Peyer's patch (tissue), 4 donors: Measurements from ENCODE around the gene OSBPL7. TPM values are rescaled to one million over a fixed set of nuclear protein-coding genes. Genes with fewer than 3 reads are reported as not detected.
A peak's percentile ranks its signal among the peaks of the same experiment; 100 is the strongest.

Source experiments
- DNase-seq, 3 donors: peaks; one replicate each; pipeline ENCODE4 v3.0.0-alpha.2; 2017 to 2019
- H3K27ac ChIP-seq, 4 donors: fragments of 200-600 bp; sonication (generic); one replicate each; pipeline ENCODE4 v1.5.1; 2016 to 2019
- H3K27me3 ChIP-seq, 2 donors: fragments of 200-600 bp; sonication (generic); one replicate each; pipeline ENCODE4 v1.5.1; 2019
- H3K36me3 ChIP-seq, 3 donors: fragments of 200-600 bp; sonication (generic); one replicate each; pipeline ENCODE4 v1.5.1; 2016 to 2019
- H3K4me1 ChIP-seq, 4 donors: fragments of 200-600 bp; sonication (generic); one replicate each; pipeline ENCODE4 v1.5.1; 2016 to 2019
- H3K4me3 ChIP-seq, 4 donors: fragments of 200-600 bp; sonication (generic); 1 replicate in 3 of 4; 2 replicates in 1 of 4; pipeline ENCODE4 v1.5.1; 2016 to 2019; ENCODE audit warnings: mild to moderate bottlenecking in 1 of 4
- H3K9me3 ChIP-seq, 4 donors: fragments of 200-600 bp; sonication (generic); one replicate each; pipeline ENCODE4 v1.5.1; 2016 to 2019; ENCODE audit warnings: mild to moderate bottlenecking in 1 of 4
- CTCF ChIP-seq, 6 experiments: fragments of 450-650 bp in 4 of 6; fragments of 200-600 bp in 2 of 6; sonication (generic) in 1 of 6; IDR thresholded peaks; one replicate each; pipeline ENCODE4 v1.5.1; 2017 to 2019; ENCODE audit warnings: antibody characterized with exemption in 6 of 6, mild to moderate bottlenecking in 3 of 6, moderate library complexity in 1 of 6
- POLR2A ChIP-seq, 2 donors: fragments of 450-650 bp; IDR thresholded peaks; one replicate each; pipeline ENCODE4 v1.5.1; 2017; ENCODE audit warnings: antibody characterized with exemption in 2 of 2, mild to moderate bottlenecking in 2 of 2, moderate library complexity in 2 of 2
- total RNA-seq, 4 donors: library from RNA; depleted of rRNA; stranded (reverse); fragments of >200 nt; gene quantifications; one replicate each; pipeline ENCODE4 v1.1.0, GENCODE V29; 2016

Gene OSBPL7
- total RNA-seq, 4 donors from 2014 or later, result 31.4 to 104 (median 70.9) TPM

GRCh38 chr17:47808830-47809480 is 12.6 kb downstream of the OSBPL7 start:
- peaks cover 0 to 62% (median 0%) of the 10 kb centered on the region in 3 donors for H3K36me3 ChIP-seq
- H3K4me3 ChIP-seq, result no peak overlapping the region
- H3K27me3 ChIP-seq, result no peaks in the 10 kb centered on the region
- peak overlapping the region in 1 of 4 donors; percentile 46 for H3K27ac ChIP-seq
- H3K9me3 ChIP-seq, result no peaks in the 10 kb centered on the region
- peak in 1 of 3 donors; percentile 39 for DNase-seq
- peaks cover 0 to 23% (median 1%) of the 10 kb centered on the region in 4 donors for H3K4me1 ChIP-seq
- TF ChIP-seq POLR2A (IDR thresholded peaks at IDR 0.05) (no peak), CTCF (IDR thresholded peaks at IDR 0.05) (no peak)

GRCh38 chr17:47808036-47808829 is 13.4 kb downstream of the OSBPL7 start:
- Histone ChIP-seq H3K27me3 (no peaks in the 10 kb centered on the region), H3K36me3 (peaks cover 0 to 55% (median 0%) of the 10 kb centered on the region in 3 donors), H3K4me1 (peaks cover 0 to 23% (median 1%) of the 10 kb centered on the region in 4 donors), H3K27ac (no peak overlapping the region), H3K4me3 (no peak overlapping the region), H3K9me3 (no peaks in the 10 kb centered on the region)
- DNase-seq, result peak in 1 of 3 donors; percentile 39
- TF ChIP-seq POLR2A (IDR thresholded peaks at IDR 0.05), result no peak

GRCh38 chr17:47807421-47807820 is 14.2 kb downstream of the OSBPL7 start:
- no peaks in the 10 kb centered on the region for H3K27me3 ChIP-seq
- peak in 1 of 3 donors; percentile 41 for DNase-seq
- H3K4me3 ChIP-seq, result no peak overlapping the region
- H3K36me3 ChIP-seq, result peaks cover 0 to 47% (median 0%) of the 10 kb centered on the region in 3 donors
- H3K9me3 ChIP-seq, result no peaks in the 10 kb centered on the region
- TF ChIP-seq CTCF (IDR thresholded peaks at IDR 0.05), result no peak
- H3K4me1 ChIP-seq, result peaks cover 0 to 23% (median 1%) of the 10 kb centered on the region in 4 donors
- H3K27ac ChIP-seq, result no peak overlapping the region

GRCh38 chr17:47806913-47807255 is 14.7 kb downstream of the OSBPL7 start:
- TF ChIP-seq CTCF (IDR thresholded peaks at IDR 0.05) (no peak), POLR2A (IDR thresholded peaks at IDR 0.05) (no peak)
- Histone ChIP-seq H3K27ac (no peak overlapping the region), H3K4me3 (no peak overlapping the region), H3K4me1 (peaks cover 0 to 23% (median 1%) of the 10 kb centered on the region in 4 donors), H3K36me3 (peaks cover 0 to 42% (median 0%) of the 10 kb centered on the region in 3 donors), H3K9me3 (no peaks in the 10 kb centered on the region), H3K27me3 (no peaks in the 10 kb centered on the region)
- peak in 1 of 3 donors; percentile 40 for DNase-seq

GRCh38 chr17:47806026-47806912 is 15.3 kb downstream of the OSBPL7 start:
- TF ChIP-seq POLR2A (IDR thresholded peaks at IDR 0.05) (no peak), CTCF (IDR thresholded peaks at IDR 0.05) (no peak)
- Histone ChIP-seq H3K4me1 (peaks cover 0 to 20% (median under 1%) of the 10 kb centered on the region in 4 donors), H3K9me3 (no peaks in the 10 kb centered on the region), H3K27ac (no peak overlapping the region), H3K27me3 (no peaks in the 10 kb centered on the region), H3K4me3 (no peak overlapping the region), H3K36me3 (peaks cover 0 to 40% (median 0%) of the 10 kb centered on the region in 3 donors)
- DNase-seq, result peak in 1 of 3 donors; percentile 28
